Chondrocyte (in vitro differentiated cells): Measurements from ENCODE around the gene SCN1A. TPM values are rescaled to one million over a fixed set of nuclear protein-coding genes. Genes with fewer than 3 reads are reported as not detected.

Experiments
- DNase-seq: peaks from one replicate; pipeline ENCODE4 v3.0.0; 2021; ENCODE audit warnings: mixed read lengths, low spot score
- H3K27ac Mint-ChIP-seq: one replicate; pipeline ENCODE4 v1.8.0; 2021; ENCODE audit warnings: mild to moderate bottlenecking, moderate library complexity, mixed read lengths; ENCODE audit not compliant: unreplicated experiment
- H3K27me3 Mint-ChIP-seq: 2 replicates; pipeline ENCODE4 v1.8.0; 2021; ENCODE audit warnings: low read depth, mixed read lengths
- H3K36me3 Mint-ChIP-seq: 2 replicates; pipeline ENCODE4 v1.8.0; 2021; ENCODE audit warnings: low read depth, mixed read lengths
- H3K4me1 Mint-ChIP-seq: 2 replicates; pipeline ENCODE4 v1.8.0; 2021; ENCODE audit warnings: low read depth, mild to moderate bottlenecking, mixed read lengths
- H3K4me3 Mint-ChIP-seq: one replicate; pipeline ENCODE4 v1.8.0; 2021; ENCODE audit warnings: mild to moderate bottlenecking, moderate library complexity, mixed read lengths; ENCODE audit not compliant: unreplicated experiment
- H3K9me3 Mint-ChIP-seq: 2 replicates; pipeline ENCODE4 v1.8.0; 2021; ENCODE audit warnings: low read depth, mixed read lengths
- total RNA-seq: library from RNA; stranded (reverse); gene quantifications from 3 replicates; pipeline ENCODE4 v1.2.1, GENCODE V29; 2021
- TF ChIP-seq, protein P1 (sequence below): fragments of 200-600 bp; sonication (generic); IDR thresholded peaks from 2 replicates; pipeline ENCODE4 v1.5.0; 2021; ENCODE audit warnings: antibody characterized with exemption, mild to moderate bottlenecking, moderate library complexity

The SCN1A gene
- total RNA-seq, 1 donor from 2014 or later = 0.05 TPM

- Mint-ChIP-seq H3K36me3 (no peaks in the 10 kb centered on the region), H3K4me1 (peaks cover 10% of the 10 kb centered on the region), H3K27ac (no peak overlapping the region), H3K27me3 (peaks cover 13% of the 10 kb centered on the region), H3K4me3 (no peak overlapping the region), H3K9me3 (no peaks in the 10 kb centered on the region)
- no peak for DNase-seq
- TF ChIP-seq, protein P1, sequence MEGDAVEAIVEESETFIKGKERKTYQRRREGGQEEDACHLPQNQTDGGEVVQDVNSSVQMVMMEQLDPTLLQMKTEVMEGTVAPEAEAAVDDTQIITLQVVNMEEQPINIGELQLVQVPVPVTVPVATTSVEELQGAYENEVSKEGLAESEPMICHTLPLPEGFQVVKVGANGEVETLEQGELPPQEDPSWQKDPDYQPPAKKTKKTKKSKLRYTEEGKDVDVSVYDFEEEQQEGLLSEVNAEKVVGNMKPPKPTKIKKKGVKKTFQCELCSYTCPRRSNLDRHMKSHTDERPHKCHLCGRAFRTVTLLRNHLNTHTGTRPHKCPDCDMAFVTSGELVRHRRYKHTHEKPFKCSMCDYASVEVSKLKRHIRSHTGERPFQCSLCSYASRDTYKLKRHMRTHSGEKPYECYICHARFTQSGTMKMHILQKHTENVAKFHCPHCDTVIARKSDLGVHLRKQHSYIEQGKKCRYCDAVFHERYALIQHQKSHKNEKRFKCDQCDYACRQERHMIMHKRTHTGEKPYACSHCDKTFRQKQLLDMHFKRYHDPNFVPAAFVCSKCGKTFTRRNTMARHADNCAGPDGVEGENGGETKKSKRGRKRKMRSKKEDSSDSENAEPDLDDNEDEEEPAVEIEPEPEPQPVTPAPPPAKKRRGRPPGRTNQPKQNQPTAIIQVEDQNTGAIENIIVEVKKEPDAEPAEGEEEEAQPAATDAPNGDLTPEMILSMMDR = no peak
Observed at GRCh38 chr2:166126007-166126639, 1.7 kb downstream of the SCN1A start.

DNA sequence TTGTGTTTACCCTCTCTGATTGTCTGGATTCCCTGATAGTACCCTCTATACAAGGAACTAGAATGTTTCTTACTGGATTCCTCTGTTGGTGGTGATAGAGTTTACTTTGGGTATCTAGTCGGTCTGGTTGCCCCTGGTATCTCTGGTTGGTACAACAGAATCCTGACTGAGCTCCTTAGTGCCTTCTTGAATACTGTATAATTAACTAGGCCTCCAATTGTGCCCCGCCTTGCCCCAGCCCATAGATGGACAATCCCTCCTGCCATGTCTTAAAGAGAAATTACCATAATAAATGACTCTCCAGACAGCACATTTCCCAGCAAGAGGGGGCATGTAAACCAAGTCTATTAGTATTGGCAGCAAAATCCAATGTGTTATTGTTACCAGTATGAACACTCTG, 2.3 kb downstream of the SCN1A start:
- Mint-ChIP-seq H3K36me3 (no peaks in the 10 kb centered on the region), H3K27me3 (peaks cover 12% of the 10 kb centered on the region), H3K27ac (no peak overlapping the region), H3K4me3 (no peak overlapping the region), H3K4me1 (peaks cover 10% of the 10 kb centered on the region), H3K9me3 (no peaks in the 10 kb centered on the region)
- no peak for DNase-seq
- TF ChIP-seq, protein P1 = no peak

DNA sequence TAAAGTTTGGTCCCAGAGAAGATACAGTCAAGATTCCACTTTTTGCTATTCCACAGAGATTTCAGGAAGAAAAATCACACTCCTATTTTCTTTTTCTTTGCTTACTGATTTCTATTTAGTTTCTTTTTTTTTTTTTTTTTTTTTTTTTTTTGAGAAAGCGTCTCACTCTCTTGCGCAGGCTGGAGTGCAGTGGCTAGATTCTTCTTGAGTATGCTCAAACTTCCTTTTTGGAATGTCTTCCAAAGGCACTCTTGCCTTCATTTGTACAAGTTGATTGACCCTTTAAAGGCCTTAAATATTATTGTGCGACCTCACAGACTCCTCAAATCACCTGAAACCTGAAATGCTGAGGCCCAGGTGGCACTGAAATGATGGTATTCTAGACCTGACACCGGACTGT, 9.6 kb downstream of the SCN1A start:
- H3K27me3 Mint-ChIP-seq = no peaks in the 10 kb centered on the region
- no peak overlapping the region for H3K27ac Mint-ChIP-seq
- DNase-seq = no peak
- H3K4me1 Mint-ChIP-seq = no peaks in the 10 kb centered on the region
- no peaks in the 10 kb centered on the region for H3K36me3 Mint-ChIP-seq
- no peak overlapping the region for H3K4me3 Mint-ChIP-seq
- no peaks in the 10 kb centered on the region for H3K9me3 Mint-ChIP-seq
- TF ChIP-seq, protein P1 = no peak

- TF ChIP-seq, protein P1 = no peak
- H3K9me3 Mint-ChIP-seq = no peaks in the 10 kb centered on the region
- no peaks in the 10 kb centered on the region for H3K36me3 Mint-ChIP-seq
- no peak for DNase-seq
- H3K27ac Mint-ChIP-seq = no peak overlapping the region
- no peaks in the 10 kb centered on the region for H3K4me1 Mint-ChIP-seq
- H3K4me3 Mint-ChIP-seq = no peak overlapping the region
- H3K27me3 Mint-ChIP-seq = no peaks in the 10 kb centered on the region
Observed at GRCh38 chr2:166117491-166117890, 10.3 kb downstream of the SCN1A start.

DNA sequence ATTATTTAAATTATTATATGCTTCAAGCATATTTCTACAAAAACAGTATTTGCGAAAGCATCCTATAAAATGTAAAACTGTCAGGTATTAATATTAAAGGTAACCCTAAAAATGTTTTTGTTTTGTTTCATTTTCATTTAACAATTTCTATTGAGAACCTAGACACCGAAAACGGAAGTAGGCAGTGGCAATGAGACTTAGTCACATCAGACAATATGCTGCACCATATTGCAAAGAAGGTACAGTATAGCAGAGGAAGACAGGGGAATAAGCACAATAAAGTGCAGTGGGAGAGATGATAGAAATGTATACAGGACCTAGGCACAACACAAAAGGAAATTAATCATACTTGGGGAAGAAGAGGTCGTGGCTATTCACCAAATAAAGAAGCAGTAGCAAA, 12.2 kb downstream of the SCN1A start:
- H3K27ac Mint-ChIP-seq = no peak overlapping the region
- peaks cover 9% of the 10 kb centered on the region for H3K9me3 Mint-ChIP-seq
- no peak for DNase-seq
- TF ChIP-seq, protein P1 = no peak
- no peak overlapping the region for H3K4me3 Mint-ChIP-seq
- H3K4me1 Mint-ChIP-seq = no peaks in the 10 kb centered on the region
- H3K27me3 Mint-ChIP-seq = no peaks in the 10 kb centered on the region
- peaks cover 2% of the 10 kb centered on the region for H3K36me3 Mint-ChIP-seq
